GM18499 (cell line): ENCODE data around the gene SENP1.
"Not testable (repeated sequence)": the region's sequence is repeated elsewhere in the genome, so short reads cannot be mapped to it uniquely, and the experiment has no call there.

Experiments
- ATAC-seq: cut with Tn5 transposase; IDR thresholded peaks from one replicate; pipeline ENCODE4 v1.9.1; 2021; ENCODE audit warnings: moderate number of reproducible peaks; ENCODE audit not compliant: insufficient read depth, unreplicated experiment

Gene SENP1

DNA sequence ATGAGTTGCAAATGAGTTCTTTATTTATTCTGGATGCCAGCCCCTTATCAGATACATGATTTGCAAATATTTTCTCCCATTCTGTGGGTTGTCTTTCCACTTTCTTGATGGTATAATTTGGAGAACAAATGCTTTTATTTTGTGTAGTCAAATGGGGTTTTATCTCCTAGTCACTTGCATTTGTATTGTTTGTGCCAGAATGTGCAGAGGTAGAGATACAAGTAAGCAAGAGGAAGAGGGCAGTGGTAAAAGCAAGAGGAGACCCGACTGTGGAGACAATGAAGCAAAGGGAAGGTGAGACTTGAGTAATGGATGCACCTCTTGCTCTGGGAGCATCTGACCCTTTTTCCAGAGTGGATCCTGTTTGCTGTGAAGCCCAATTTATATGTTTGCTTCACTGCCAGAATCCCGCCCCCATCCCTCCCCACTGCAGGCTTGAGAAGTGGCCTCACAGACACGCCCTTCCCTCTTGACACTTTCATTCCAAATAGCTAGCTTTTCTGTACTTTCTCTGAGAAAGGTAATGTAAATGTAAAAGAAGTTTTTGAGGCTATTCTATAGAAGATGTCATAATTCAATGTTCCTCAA lies 12.5 kb upstream of the SENP1 start:
- ATAC-seq, result no peak

DNA sequence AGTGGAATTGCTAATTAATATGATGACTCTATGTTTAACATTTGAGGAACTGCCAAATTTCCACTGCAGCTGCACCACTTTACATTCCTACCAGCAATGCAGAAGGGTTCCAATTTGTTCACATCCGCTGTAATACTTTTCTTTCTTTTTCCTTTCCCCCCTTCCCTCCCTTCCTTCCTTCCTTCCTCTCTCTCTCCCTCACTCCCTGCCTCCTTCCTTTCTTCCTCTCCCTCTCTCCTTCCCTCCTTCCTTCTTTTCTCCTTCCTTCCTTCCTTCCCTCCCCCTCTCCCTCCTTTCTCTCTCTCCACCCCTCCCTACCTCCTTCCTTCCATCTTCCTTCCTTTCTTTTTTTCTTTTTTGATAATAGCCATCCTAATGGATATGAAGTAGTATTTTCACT lies 10.1 kb upstream of the SENP1 start:
- ATAC-seq, result no peak

DNA sequence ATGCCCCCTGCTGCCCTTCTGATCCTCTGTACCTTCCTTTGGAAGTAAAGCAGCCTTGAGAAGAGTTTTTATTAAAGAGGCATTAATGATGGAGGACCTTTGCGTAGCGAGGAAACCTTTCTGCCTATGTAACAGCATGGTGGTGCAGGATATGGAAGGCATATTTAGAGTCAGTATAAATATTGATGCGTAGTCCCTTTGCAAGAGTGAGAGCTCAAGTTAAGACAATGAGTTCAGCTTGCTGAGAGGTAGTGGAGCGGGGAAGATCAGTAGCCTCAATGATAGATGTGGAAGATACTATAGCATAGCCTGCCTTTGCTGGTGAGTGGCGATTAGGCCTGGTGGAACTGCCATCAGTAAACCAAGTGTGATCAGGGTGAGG lies 5.4 kb upstream of the SENP1 start:
- not testable (repeated sequence) for ATAC-seq

GRCh38 chr12:48110691-48111311 lies 4.9 kb upstream of the SENP1 start:
- no peak for ATAC-seq

- ATAC-seq, result no peak
Observed at GRCh38 chr12:48109424-48109823, 3.5 kb upstream of the SENP1 start.

DNA sequence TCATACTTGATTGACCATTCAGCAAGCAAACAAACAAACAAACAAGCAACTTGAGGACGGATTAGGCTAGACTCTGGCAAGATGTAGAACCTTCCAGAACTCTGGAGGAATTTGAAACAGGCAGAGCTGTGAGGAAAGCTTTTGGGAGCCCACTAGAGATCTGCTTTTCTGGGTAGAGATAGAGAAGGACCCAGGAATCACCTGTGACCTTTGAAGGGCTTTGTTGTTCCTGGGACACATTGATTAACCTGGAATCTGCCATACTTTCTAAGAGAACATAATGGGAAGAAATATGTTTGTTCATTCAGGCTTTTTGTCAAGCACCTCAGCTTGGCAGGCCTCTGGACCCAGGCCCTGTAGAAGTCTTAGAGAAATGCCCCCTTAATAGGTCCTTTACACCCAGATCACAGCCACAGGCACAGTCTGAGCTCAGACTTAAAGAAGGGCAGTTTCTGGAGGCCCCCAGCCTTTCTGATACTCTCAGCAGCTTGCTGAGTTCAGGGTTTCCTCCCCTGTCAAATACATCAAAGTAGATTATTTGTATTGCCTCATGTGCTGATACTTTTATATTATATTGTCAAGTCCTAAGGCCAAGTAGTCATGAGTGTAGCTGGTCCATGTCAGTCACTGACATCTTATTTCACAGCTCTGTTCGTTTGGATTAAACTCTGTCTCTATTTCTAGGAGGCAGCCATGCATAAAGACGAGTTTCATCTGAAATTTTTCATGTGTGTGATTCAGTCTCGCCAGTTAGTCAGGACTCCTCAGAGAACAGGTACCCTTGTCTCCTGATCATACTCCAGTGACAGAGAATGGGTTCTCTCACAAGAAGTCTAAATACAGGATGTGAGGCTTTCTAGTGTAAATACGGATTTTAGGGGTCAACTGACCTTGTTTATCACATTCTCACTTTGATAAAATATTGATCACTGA lies 1.1 kb upstream of the SENP1 start:
- ATAC-seq, result no peak

DNA sequence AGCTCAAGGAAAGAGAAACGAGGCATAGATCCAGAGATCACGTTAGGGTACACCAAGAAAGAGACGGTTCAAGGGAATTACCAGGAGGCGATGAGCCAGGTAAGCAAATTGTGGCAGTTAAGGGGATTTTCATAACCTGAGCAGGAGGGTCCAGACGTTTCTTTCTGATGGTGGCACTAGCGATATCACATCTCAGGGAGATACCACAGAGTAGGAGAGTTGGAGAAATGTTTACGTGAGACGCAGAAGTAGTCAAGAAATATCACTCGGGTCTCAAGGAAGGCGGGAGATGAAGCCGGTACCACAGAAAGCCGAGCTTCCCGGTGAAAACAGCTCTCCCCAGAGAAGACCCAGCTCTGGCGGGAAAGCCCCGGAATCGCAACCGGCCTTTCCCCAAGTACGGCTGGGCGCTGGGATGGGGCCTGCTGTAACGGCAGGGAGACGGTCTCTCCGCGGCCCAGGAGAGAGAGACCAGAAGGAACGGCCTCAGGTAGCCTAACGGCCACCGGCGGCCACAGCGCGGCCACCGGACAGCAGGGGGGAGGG lies 485 bp downstream of the SENP1 start:
- ATAC-seq, result no peak

DNA sequence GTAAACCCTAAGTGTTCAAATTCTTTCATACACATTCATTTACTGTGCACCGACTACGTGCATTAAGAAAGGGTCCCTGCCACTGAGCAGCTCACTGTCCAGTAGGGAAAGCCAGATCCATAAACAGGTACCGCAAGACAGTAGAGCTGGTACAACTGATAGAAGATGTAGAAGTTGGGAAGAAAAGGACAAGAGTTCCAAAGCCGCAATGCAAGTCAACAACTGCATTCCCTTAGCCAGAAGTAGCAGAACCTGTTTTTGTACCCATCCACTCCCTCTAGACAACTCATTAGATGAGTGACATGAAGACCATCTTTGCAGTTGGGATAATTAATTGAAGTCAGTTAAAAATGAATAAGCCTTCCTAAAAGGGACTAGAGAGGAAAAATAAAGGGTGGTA lies 1.3 kb downstream of the SENP1 start:
- no peak for ATAC-seq

GRCh38 chr12:48092611-48093010 lies 13.3 kb downstream of the SENP1 start:
- ATAC-seq, result no peak

GRCh38 chr12:48086327-48086726 lies 19.6 kb downstream of the SENP1 start:
- ATAC-seq, result no peak

- no peak for ATAC-seq
Observed at GRCh38 chr12:48084841-48085460, 20.9 kb downstream of the SENP1 start.

DNA sequence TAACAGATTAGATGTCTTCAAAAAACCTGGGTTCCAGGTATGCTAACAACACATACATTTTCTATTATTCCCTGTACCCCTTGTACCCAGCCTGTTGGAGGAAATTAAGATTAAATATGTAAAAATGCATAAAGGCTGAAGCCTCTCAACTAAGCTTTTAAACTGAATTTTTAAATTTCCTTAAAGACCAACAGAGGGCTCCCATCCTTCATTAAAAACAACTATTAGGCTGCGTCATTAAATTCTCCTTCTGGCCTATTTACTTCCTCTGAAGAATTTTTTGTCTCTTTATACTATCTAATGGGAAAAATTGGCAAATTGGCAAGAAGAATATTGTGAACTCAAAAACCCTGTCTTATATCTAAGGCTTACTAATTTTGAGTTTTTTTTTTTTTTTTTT lies 21.8 kb downstream of the SENP1 start:
- ATAC-seq, result no peak

- no peak for ATAC-seq
Observed at GRCh38 chr12:48080821-48081220, 25.1 kb downstream of the SENP1 start.

GRCh38 chr12:48080285-48080684 lies 25.6 kb downstream of the SENP1 start:
- ATAC-seq, result no peak

GRCh38 chr12:48078901-48079300 lies 27.0 kb downstream of the SENP1 start:
- ATAC-seq, result no peak

DNA sequence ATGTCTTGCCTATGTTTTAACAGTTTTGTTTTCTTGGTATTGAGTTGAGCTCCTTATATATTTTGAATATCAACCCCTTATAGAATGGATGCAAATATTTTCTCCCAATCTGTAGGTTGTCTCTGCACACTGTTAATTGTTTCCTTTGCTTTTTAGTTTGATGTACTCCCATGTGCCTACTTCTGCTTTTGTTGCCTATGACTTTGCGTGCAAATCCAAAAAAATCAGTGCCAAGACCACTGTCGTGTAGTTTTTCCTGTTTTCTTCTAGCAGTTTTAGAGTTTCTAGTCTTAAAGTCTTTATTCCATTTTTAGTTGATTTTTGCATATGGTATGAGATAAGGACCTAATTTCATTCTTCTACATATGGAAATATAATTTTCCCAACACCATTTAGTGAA lies 28.8 kb downstream of the SENP1 start:
- no peak for ATAC-seq

- no peak for ATAC-seq
Observed at GRCh38 chr12:48075832-48076231, 30.0 kb downstream of the SENP1 start.

DNA sequence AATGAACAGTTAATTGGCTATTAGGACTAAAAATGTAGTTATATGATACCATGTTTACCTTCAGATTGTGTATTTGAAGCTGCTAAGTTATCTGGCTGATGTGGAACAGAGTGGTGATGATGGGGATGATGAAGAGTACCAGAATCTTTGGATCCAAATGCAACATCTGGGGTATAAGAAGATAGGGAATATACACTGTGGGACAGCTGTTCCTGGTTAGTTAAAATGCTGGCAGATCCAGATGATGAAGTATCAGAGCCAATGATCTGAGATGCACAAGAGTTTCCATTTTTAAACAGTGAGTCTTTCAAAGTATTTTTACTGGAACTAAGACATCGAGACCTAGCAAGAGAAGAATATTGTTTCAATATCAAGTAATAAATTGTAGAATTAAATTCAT lies 31.6 kb downstream of the SENP1 start:
- ATAC-seq, result no peak

DNA sequence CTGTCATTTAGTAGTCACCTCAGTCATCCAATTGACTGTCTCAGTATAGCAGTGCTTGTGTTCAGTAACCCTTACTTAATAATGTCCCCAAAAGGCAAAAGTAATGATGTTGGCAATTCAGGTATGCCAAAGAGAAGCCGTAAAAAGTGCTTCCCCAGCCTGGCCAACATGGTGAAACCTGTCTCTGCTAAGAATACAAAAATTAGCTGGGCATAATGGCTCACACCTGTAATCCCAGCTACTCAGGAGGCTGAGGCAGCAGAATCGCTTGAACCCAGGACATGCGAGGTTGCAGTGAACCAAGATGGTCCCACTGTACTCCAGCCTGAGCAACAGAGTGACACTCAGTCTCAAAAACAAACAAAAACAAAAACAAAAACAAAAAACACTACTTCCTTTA lies 33.6 kb downstream of the SENP1 start:
- ATAC-seq, result no peak

- ATAC-seq, result no peak
Observed at GRCh38 chr12:48071808-48072207, 34.1 kb downstream of the SENP1 start.

DNA sequence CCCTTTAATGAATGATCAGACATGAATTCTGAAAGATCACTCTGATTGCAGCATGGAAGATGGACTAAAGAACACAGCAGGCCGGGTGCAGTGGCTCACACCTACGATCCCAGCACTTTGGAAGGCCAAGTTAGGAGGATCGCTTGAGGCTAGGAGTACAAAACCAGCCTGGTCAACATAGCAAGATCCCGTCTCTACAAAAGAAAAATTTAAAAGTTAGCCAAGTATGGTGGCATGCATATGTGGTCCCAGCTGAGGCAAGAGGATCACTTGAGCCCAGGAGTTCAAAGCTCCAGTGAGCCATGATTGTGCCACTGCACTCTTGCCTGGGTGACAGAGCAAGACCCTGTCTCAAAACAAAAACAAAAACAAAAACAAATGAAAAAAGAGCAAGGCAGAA lies 35.1 kb downstream of the SENP1 start:
- no peak for ATAC-seq
